Measurements from ENCODE around the gene ANO2.
"Not testable (repeated sequence)": the region's sequence is repeated elsewhere in the genome, so short reads cannot be mapped to it uniquely, and the experiment has no call there.

ANO2 gene

DNA sequence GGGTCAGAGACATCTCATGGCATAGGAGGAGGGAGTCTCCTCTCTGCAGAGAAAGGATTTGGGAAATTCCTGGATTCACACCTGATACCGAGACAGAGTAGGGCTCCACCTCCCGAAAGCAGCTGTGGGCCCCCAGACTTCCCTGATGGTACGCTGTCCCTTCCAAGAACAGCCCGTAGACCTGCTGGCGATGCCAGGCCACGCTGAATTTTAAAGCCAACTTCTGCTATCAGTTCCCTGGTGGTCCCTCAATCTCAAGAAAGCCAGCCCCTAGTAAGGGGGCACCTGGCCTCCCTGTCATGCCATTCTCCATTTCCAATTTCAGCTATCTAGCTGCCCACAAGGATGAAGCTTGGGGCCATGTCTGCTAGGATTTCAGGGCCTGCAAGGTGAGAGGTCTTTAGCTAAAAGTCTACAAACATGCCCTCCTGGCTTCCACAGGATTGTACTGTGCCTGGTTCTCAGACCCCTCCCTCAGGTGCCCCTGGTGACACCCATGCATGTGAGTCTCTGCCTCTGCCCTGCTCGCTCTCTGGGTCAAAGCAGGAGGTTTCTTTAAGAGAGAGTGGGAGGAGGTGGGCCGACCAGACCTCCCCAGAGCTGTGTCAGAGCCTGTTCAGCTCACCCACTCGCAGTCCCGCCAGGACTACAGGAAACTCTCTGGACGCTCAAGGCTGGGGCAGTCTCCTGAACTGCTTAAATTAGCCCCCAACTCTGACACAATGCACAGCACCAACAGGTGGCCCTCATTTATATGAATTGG lies 30.5 kb downstream of the ANO2 start:
- no peak for DNase-seq

DNA sequence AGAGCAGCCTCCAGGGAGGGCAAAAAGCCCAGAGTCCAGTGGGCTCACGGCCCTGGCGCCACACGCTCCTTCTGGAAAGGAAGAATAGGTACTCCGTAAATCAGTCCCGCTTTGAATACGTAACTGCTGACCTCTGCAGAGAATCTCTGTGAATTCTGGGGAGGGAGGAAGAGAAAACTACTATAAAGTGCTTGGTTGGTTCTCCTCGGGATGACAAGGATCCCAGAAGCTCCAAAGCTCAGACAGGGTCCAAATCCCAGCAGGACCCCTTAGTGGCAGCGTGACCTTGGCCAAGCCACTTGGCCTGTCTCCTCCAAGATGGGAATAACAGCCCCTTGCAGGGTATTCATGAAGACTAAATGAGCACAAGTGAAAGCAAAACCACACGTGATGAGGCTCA lies 31.7 kb downstream of the ANO2 start:
- no peak for DNase-seq

DNA sequence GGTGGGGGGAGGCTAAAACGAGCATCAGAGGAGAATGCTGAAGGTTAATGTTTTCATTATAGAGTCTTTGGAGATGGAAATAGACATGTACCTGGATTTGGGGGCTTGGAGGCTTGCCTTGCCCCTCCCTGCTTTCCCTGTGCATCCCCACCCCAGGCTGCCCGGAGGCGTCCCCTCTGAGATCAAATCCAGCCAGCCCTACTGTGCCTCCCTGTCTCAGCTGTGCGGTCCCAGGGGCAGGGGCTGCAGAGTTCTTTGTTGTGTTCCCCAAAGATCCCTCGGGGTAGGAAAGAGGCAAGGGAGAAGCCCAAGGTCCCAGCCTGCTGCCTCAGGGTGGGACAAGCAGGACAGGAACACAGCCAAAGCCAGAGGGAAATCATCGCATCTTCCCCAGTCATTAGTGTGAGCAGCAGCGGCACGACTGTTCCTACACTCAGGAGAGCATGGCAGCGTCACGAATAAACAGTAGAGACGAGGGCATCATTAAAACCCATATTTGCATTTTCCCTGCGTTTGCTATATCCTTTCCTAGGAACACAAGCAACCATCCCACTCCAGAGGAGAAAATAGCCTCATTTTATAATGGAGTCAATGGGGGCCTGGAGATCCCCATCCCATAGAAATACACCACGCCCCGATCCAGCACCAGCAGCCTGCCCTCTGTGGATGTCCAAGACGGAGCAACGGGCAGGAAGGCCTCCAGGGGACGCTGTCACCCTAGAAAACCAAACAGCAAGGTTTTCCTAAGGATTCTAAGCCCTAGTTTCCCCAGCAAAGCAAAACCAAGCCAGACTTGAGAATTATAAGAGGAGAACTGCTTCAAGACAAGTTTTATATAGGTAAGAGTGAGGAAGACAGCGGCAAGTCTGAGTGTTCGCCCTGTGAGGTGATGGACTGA lies 32.4 kb downstream of the ANO2 start:
- DNase-seq, result no peak

DNA sequence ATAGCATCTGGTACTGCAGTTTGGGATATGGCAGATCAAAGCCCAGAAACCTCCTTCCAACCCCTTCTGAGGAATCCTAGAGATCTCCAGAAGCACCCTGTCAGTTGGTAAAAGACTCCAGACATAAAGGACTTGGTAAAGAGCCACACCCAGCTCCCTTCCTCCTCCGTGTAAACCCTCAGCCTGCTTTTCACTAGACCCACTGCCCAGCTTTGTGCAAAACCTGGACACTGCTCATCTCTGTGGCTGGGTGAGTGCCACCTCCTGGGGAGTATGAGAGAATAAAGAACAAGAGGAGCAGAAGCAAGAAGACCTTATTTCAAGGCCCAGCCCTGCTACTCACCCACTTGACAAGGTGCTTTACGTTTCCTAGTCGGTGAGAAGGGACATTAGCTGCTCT lies 33.0 kb downstream of the ANO2 start:
- DNase-seq, result no peak

DNA sequence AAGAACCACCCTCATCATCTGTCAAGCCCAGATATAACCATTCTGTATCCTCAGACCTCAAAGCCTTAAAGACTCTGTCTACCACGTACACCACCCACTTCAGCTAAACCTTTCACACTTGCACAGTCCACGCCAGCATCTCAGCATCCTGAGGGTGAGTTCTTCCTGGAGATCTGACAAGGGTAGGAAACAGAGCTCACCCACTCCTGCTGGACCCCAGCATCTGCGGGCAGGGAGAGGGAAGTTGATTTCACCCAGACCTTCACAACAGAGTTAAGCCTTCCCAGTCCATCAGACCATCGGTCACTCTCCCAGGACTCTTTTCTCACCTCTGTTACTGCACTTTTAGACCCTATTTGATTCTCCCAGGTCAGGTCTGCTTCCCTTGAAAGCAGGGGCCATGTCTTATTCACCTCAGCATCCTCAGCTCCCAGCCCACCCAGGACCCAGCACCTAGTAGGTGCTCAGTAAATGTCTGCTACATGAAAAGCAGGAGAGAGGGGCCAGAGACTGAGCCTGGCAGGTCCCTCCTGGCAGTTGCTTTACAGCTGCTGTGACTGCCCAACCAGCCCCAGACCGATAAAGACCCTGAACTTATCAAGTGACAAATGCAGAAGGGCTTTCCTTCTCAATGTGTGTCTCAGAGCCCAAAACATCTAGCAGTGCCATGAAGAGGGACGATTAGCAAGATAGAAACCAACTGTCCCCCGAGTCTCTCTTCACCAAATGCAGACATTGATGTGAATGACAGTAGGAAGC lies 34.1 kb downstream of the ANO2 start:
- DNase-seq, result no peak

DNA sequence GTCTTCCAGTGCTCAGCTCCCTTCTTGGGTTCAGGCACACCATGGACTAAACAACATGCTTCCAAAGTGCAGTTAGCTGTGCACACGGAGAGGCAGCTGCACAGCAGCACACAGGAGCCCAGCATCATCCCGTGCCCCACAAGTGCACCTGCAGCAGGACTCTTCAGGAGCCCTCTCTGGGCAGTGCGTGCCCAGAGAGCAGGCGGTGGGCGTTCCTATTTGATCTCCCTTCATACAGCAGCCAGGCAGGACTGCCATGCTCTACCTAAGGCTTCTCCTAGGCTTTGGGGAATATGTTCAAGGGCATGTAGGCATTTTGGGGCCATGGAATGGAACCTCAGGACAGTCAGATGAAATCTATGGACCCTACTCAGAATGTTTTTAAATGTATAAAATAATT lies 35.5 kb downstream of the ANO2 start:
- no peak for DNase-seq

DNA sequence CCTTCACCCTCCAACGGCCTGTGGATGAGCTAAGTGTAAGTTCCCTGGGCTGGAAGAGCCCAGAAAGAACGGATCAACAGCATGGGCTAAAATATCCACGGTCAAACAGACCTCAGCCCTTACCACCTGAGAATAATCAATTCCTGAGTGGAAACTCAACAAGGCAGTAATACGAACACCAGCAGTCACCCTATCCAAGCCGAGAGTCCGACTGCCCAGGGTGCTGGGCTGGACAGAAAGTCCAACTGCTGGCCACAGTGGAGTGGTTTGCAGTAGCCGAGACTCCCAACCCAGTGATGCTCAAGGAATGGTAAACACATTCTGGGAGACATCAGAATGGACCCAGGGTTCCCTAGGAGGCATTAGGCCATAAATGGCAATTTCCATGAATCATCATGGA lies 36.8 kb downstream of the ANO2 start:
- no peak for DNase-seq

DNA sequence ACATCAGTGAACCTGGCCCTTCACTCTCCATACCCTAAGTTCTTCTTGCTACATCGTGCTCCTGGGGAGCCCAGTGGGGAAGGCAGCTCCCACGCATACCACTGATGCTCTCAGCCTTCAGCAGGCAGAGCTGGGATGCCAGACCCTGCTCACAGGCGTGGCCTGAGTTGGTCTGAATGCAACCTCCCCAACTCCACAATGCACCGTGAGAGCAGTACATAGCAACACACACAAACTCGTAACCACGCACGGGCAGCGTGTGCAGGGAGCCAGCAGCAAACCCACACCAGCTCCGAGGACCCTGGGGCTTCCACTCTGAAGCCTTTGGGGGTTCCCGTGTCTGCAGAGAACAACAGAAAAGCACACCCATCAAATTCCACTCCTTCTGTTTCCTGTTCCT lies 37.3 kb downstream of the ANO2 start:
- no peak for DNase-seq

DNA sequence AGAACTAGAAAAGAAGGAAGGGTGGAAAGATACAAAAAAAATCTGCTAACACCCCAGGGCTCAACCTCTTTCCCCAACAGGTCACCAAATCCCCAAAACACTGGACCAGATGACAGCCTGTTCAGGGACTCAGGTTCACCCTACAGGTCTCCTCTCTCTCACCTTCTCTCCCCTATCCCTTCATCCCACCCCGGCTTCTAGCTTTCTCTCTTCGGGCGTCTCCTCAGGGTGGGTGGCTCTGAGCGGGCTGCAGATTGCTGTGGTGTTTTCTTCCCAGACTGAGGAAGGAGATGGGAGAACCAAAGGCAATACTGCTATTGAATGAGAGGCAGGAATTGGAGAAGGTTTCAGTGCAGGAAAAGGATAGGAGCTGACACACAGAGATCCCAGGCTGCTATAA lies 39.3 kb downstream of the ANO2 start:
- no peak for DNase-seq

DNA sequence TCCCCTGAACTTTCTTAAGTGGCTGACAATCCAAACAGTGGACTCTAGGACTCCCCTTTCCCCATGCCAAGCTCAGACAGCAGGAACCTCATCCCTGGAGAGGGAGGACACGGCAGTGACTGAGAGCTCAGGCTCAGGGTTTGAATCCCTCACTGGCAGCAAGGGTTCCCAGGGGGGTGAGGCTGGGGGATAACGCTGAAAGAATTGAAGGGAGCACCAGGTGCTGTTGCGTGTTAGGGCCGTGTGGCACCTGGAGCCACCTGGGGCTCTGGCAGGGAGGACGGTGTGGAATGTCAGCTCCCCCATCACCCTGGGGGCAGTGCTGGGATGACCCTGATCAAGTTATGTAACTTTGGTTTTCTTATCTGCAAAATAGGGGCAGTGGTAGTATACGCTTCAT lies 40.1 kb downstream of the ANO2 start:
- DNase-seq, result no peak

DNA sequence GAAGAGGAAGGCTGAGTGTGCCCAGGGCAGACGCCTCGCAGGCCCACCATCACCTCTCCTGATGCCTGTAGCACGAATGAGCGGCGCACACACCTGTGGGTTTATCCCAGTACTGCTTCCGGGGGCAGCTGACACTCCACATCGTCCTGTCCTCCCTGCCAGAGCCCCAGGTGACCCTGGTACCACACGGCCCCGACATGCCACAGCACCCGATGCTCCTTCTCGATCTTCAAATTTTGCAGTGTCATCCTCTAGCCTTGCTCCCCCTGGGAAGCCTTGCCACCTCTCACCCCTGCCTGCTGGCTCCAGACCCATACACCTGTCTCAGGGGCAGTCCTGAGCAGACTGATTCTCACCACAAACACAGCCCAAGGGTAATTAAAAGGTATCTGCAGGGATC lies 40.6 kb downstream of the ANO2 start:
- no peak for DNase-seq

DNA sequence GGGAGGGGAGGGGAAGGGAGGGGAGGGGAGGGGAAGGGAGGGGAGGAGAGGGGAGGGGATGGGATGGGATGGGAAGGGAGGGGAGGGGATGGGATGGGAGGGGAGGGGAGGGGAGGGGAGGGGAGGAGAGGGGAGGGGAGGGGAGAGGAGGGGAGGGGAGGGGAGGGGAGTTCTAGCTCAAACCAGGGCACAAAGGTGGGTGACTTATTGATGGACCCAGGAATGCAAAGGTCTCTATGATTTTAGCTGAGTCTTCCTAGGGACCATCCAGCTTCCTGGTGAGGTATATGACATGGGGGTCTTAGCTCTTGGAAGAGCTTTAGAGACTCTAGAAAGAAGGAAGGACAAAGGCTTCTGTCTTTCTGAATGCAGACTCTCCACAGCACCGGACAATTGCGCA lies 42.3 kb downstream of the ANO2 start:
- DNase-seq, result no peak

DNA sequence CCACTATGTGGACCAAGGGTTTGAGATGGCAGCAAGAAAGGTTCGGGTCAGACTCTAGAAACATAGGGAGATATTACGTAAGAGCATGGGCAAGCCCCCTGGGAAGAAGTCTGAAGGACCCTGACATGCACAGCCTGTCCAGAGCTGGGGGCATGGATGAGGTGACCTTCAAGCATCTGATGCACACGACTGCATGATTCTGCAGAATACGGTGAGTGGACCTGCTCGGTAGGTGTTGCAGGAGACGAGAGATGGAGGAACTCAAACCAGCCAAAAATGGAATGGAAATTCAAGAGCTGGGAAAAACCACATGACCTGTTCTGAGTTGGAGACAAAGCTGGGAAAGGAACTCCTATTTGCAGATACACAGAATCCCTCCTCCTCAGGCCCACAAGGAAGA lies 43.6 kb downstream of the ANO2 start:
- no peak for DNase-seq

DNA sequence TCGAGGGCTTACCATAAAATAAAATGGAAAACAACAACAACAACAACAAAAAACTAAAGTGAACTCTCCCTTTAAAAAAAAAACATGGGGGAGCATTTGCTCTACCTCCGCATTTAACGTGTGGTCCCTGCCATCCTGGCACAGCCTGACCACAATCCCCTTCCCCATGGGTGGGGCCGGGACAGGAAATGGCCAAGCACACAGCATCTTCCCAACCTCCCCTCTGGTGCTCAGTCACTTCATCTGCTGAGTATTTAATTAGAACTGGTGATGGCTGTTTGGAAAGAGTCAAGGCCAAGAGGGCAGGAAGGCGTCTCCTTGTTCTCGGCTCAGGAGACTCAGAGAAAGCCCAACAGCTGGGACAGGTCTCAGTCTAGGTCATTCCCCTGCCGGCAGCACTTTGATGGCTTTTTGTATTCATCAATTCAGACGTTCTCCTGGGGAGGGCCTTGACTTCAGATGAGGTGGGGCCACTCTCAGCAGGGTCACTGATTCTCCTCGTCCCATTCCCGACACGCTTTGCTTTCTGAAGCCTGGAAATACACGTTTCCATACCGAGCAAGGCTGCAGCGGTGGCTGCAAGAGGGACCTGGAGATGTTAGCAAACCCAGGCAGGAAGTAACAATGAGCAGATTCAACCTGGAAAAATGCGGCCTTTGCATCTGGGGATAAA lies 44.4 kb downstream of the ANO2 start:
- no peak for DNase-seq

DNA sequence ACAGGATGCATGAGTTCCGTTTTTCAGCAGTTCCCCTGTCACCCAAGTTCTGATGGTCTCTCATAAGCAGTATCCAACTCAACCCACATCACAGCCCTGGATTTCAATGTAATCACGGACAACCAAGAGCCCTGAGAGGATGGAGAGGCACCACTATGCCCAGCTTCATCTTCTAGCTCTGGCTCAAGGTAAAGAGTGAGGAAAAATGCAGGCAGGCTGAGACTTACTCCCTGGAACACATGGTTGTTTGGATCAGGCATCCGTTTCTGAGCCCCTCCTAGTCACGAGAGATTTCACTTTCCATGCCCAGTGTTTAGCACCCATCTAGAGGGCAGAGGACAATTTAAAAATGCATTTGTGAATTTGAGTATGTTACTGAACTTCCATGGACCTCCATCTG lies 45.0 kb downstream of the ANO2 start:
- DNase-seq, result no peak

DNA sequence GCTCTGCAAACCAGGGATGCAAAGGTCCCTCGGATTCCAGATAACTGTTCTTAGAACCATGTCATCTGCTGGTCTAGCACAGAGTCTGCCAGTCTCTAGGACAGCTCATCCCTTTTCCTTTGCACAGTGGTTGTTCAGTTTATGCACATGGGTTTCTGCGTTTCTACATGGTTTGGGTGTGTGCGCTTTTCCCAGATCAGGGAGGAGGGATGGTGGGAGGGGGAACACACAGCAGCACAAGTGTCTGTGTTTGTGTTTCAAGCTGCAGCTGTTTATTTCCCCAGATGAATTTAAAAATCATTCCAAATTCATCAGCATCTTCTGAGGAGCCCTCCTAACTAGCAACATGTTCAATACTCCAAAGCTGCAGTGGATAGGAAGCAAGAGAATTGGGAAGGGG lies 45.4 kb downstream of the ANO2 start:
- no peak for DNase-seq

DNA sequence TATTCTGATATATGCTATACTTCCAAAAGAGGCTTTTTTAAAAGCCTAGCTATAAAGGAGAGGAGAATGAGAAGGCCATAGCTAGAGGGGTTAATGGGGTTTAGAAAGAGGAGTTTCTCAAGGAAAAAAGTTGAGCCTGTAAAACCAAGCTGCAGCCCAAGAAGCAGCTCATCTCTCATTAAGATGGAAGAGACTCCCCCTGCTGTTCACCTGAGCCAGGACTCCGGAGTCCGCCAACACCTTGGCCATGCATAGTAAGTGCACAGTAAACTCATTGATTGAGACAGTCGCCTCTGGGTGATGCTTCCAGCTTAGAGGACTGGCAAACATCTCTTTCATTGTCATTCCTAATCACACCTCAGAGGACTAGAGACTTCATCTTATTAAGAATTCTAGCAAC lies 46.2 kb downstream of the ANO2 start:
- DNase-seq, result no peak

DNA sequence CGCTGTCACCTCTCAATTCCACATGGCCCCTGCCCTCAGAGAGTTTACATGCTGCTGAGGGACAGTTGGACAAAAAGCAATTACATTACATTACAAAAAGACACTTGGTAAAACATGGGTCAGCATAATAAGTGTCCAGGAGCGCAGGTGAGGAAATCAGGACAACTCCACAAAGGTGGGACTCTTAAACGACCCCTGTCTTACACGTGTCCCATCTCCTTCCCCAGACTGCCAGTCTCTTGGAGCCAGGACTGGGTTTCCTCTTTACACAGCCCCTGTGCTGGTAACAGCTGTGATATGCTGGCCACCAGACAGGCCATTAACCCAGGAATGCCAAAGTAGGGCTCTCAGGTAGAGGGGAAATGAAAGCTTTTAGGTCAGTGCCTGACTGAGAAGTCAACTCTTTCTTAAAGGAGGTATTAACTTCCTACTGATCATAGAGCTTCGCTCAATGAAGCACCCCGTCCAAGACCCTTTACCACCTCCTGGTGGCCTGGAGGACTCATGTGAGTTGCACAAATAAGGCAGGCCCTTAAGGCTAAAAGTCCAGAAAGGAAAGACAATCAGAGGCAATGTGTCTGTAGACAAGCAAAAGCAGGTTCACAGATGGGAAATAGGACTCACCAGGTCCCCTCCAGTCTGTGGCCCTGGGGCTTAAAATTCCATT lies 55.5 kb downstream of the ANO2 start:
- DNase-seq, result no peak

DNA sequence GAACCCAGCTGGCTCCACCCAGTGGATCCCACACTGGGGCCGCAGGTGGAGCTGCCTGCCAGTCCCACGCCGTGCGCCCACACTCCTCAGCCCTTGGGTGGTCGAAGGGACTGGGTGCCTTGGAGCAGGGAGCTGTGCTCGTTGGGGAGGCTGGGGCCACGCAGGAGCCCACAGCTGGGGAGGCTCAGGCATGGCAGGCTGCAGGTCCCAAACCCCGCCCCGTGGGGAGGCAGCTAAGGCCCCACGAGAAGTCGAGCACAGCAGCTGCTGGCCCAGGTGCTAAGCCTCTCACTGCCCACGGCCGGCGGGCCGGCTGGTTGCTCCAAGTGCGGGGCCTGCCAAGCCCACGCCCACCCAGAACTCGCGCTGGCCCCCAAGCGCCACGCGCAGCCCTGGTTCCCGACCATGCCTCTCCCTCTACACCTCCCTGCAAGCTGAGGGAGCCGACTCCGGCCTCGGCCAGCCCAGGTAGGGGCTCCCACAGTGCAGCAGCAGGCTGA lies 56.2 kb downstream of the ANO2 start:
- no peak for DNase-seq

DNA sequence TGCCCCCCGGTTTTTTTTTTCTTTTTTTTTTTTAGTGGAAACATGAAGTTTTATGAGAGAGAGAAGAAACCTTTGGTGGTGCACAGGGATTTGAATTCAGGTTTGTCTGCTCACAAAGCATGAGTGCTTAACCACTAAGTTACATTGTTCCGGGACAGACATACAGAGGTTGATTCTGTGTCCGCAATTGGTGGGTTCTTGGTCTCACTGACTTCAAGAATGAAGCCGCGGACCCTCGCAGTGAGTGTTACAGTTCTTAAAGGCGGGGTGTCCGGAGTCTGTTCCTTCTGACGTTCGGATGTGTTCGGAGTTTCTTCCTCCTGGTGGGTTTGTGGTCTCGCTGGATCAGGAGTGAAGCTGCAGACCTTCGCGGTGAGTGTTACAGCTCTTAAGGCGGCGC lies 57.2 kb downstream of the ANO2 start:
- not testable (repeated sequence) for DNase-seq

DNA sequence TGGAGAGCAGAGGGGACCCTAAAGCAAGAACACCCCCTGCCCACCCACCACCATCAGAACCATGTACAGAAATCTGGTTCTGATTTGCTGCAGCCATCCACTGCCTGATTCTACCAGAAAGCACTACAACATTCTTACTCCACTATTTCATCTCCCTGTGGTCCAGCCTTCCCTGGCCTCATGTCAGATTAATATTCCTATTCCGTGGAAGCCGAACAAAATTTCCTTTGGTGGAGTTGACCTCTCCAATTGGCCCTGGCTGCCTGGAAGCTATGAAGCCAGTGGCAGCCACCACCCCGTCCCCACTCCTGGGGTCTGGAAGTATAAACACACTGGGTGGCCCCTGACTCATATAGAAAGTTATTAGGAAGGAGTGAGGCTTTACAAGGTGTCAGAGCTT lies 60.2 kb downstream of the ANO2 start:
- no peak for DNase-seq

DNA sequence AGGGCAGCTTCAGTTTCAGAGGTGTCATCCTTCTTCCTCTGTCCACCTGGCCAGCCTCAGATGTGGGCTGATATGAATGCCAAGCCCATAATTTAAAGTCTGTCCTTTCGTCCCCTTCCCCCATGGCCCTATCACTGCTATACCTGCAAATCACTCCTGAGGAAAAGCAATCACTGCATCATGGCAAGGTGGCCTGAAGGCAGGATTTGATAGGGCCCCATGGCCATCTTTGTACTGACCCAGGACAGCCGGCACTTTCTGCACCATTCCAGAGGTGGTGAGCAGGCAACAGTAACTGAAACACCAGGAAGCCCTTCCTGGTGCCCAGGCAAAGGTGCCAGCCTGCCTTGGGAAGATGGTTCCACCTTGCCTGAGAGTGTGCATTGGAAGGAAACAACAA lies 60.8 kb downstream of the ANO2 start:
- DNase-seq, result no peak

Data from NCI-H2029 treated with DMSO at 0.1 percent for 48 hours (cell line).